Keratinocyte (primary cell): ENCODE data around the gene GDPD1.

Source experiments
- CTCF ChIP-seq, 3 experiments: IDR thresholded peaks in 1 of 3; conservative IDR thresholded peaks in 1 of 3; optimal IDR thresholded peaks in 1 of 3; 2 replicates in 2 of 3; 3 replicates in 1 of 3; pipeline versions ENCODE3 to v1.5.1; 2011; ENCODE audit warnings: low read length in 3 of 3, mild to moderate bottlenecking in 3 of 3, moderate library complexity in 2 of 3, control low read depth in 1 of 3, inconsistent platforms in 1 of 3; ENCODE audit not compliant: insufficient read depth in 2 of 3; ENCODE audit errors: extremely low read depth in 1 of 3
- EZH2 ChIP-seq: IDR thresholded peaks from one replicate; pipeline ENCODE4 v1.6.1; 2012; ENCODE audit warnings: inconsistent platforms, mild to moderate bottlenecking, low read length, moderate library complexity

GRCh38 chr17:59174671-59175070 is 45.6 kb upstream of the GDPD1 start:
- no peak for TF ChIP-seq CTCF (optimal IDR thresholded peaks at IDR 0.05 in 1 of 3, IDR thresholded peaks at IDR 0.05 in 1 of 3, conservative IDR thresholded peaks at IDR 0.05 in 1 of 3; ENCODE audit: extremely low read depth in 1 of 3, insufficient read depth in 2 of 3, low read length in 3 of 3)
- TF ChIP-seq EZH2 = no peak
